ENCODE results near the gene MAP4K5.

Gene MAP4K5

GRCh38 chr14:50399251-50400032, 132.9 kb downstream of the MAP4K5 start:
- DNase-seq (ENCODE audit: low read depth): no peak

GRCh38 chr14:50398189-50398580, 134.2 kb downstream of the MAP4K5 start:
- no peak for DNase-seq (ENCODE audit: low read depth)

- no peak for DNase-seq (ENCODE audit: low read depth)
These were observed 134.8 kb downstream of the MAP4K5 start for GRCh38 chr14:50397390-50398188.

GRCh38 chr14:50396631-50397389, 135.6 kb downstream of the MAP4K5 start, which contains the start of gene CDKL1:
TSS of gene CDKL1 (minus strand) at chr14:50396881. CDS start at chr14:50395868, 1,013 bp downstream.
- peak; percentile 38 for DNase-seq (ENCODE audit: low read depth)

GRCh38 chr14:50395448-50395847, 136.9 kb downstream of the MAP4K5 start:
- DNase-seq (ENCODE audit: low read depth): no peak

- DNase-seq (ENCODE audit: low read depth): no peak
These were observed 137.7 kb downstream of the MAP4K5 start for GRCh38 chr14:50394713-50395112.

GRCh38 chr14:50389668-50390441, 142.5 kb downstream of the MAP4K5 start:
- no peak for DNase-seq (ENCODE audit: low read depth)

- DNase-seq (ENCODE audit: low read depth): no peak
These were observed 144.0 kb downstream of the MAP4K5 start for GRCh38 chr14:50388256-50388931.

GRCh38 chr14:50387548-50387947, 144.8 kb downstream of the MAP4K5 start:
- no peak for DNase-seq (ENCODE audit: low read depth)

- DNase-seq (ENCODE audit: low read depth): no peak
These were observed 148.6 kb downstream of the MAP4K5 start for GRCh38 chr14:50383618-50384225.

GRCh38 chr14:50381823-50382287, 150.5 kb downstream of the MAP4K5 start:
- no peak for DNase-seq (ENCODE audit: low read depth)

GRCh38 chr14:50381008-50381407, 151.4 kb downstream of the MAP4K5 start:
- no peak for DNase-seq (ENCODE audit: low read depth)

- DNase-seq (ENCODE audit: low read depth): no peak
These were observed 151.9 kb downstream of the MAP4K5 start for GRCh38 chr14:50380455-50380854.

- DNase-seq (ENCODE audit: low read depth): no peak
These were observed 152.8 kb downstream of the MAP4K5 start for GRCh38 chr14:50379563-50379962.

- DNase-seq (ENCODE audit: low read depth): no peak
These were observed 154.8 kb downstream of the MAP4K5 start for GRCh38 chr14:50377550-50378085.

GRCh38 chr14:50375760-50376159, 156.6 kb downstream of the MAP4K5 start:
- no peak for DNase-seq (ENCODE audit: low read depth)

GRCh38 chr14:50373959-50374358, 158.4 kb downstream of the MAP4K5 start:
- no peak for DNase-seq (ENCODE audit: low read depth)

GRCh38 chr14:50371546-50371945, 160.8 kb downstream of the MAP4K5 start:
- DNase-seq (ENCODE audit: low read depth): no peak
